ENCODE data around the gene RAP2A.

The RAP2A gene

GRCh38 chr13:97433727-97434396, at the start of gene RAP2A:
Gene RAP2A (plus strand): TSS chr13:97434169. CDS start chr13:97434471, 302 bp downstream.
- H3F3A ChIP-seq (ENCODE audit: insufficient read depth) = peaks cover 15% of the 10 kb centered on the region; the same call in 1 of the 2 replicates
- H3K27me3 ChIP-seq (ENCODE audit: low read length) = no peaks in the 10 kb centered on the region
- TF ChIP-seq EZH2phosphoT487 (conservative IDR thresholded peaks at IDR 0.05; ENCODE audit: low read length) (no peak), CTCF (IDR thresholded peaks at IDR 0.05; ENCODE audit: insufficient read depth, low read length, poor library complexity, severe bottlenecking) (no peak)

GRCh38 chr13:97384371-97384770, 49.6 kb upstream of the RAP2A start:
- no peaks in the 10 kb centered on the region for H3K27me3 ChIP-seq (ENCODE audit: low read length)
- H3K79me2 ChIP-seq (ENCODE audit: insufficient read depth, low read length) = no peaks in the 10 kb centered on the region
- H2AFZ ChIP-seq (ENCODE audit: low read depth, low read length, severe bottlenecking) = no peak overlapping the region
- TF ChIP-seq EZH2phosphoT487 (conservative IDR thresholded peaks at IDR 0.05; ENCODE audit: low read length) (no peak), CTCF (IDR thresholded peaks at IDR 0.05; ENCODE audit: insufficient read depth, low read length, poor library complexity, severe bottlenecking) (no peak)
- no peak overlapping the region for H3K9ac ChIP-seq (ENCODE audit: low read length)
- H3K36me3 ChIP-seq (ENCODE audit: low read length) = no peaks in the 10 kb centered on the region
- H3K4me2 ChIP-seq (ENCODE audit: low read depth, low read length, poor library complexity, severe bottlenecking) = no peak overlapping the region
- H3K4me3 ChIP-seq (ENCODE audit: insufficient read depth, low read length, poor library complexity, severe bottlenecking) = no peak overlapping the region
- H3K9me3 ChIP-seq (ENCODE audit: insufficient read depth, low read length) = no peaks in the 10 kb centered on the region
- no peak overlapping the region for H3K27ac ChIP-seq (ENCODE audit: low read depth, low read length)
- no peaks in the 10 kb centered on the region for H3F3A ChIP-seq (ENCODE audit: insufficient read depth)
- H4K20me1 ChIP-seq (ENCODE audit: low read depth, low read length) = no peaks in the 10 kb centered on the region
- no peaks in the 10 kb centered on the region for H3K9me2 ChIP-seq (replicated peaks; ENCODE audit: insufficient read depth, low read length)

More at GRCh38 chr13:97433727-97434396, at the start of gene RAP2A:
- no peaks in the 10 kb centered on the region for H3K9me2 ChIP-seq (replicated peaks; ENCODE audit: insufficient read depth, low read length)
- no peaks in the 10 kb centered on the region for H3K9me3 ChIP-seq (ENCODE audit: insufficient read depth, low read length)
- peak within 1 kb of the TSS; percentile 91 for H3K9ac ChIP-seq (ENCODE audit: low read length)
- peaks cover 9% of the 10 kb centered on the region; the same call in 1 of the 2 replicates for H3K79me2 ChIP-seq (ENCODE audit: insufficient read depth, low read length)
- H2AFZ ChIP-seq (ENCODE audit: low read depth, low read length, severe bottlenecking) = peak within 1 kb of the TSS; percentile 94
- no peaks in the 10 kb centered on the region for H4K20me1 ChIP-seq (ENCODE audit: low read depth, low read length)
- H3K27ac ChIP-seq (ENCODE audit: low read depth, low read length) = peak within 1 kb of the TSS; percentile 91
- H3K4me2 ChIP-seq (ENCODE audit: low read depth, low read length, poor library complexity, severe bottlenecking) = peak within 1 kb of the TSS; percentile 94
- H3K4me3 ChIP-seq (ENCODE audit: insufficient read depth, low read length, poor library complexity, severe bottlenecking) = peak within 1 kb of the TSS; percentile 96
- no peaks in the 10 kb centered on the region for H3K36me3 ChIP-seq (ENCODE audit: low read length)

GRCh38 chr13:97385146-97385545, 48.8 kb upstream of the RAP2A start:
- H3K79me2 ChIP-seq (ENCODE audit: insufficient read depth, low read length) = no peaks in the 10 kb centered on the region
- no peak overlapping the region for H3K9ac ChIP-seq (ENCODE audit: low read length)
- no peaks in the 10 kb centered on the region for H3K36me3 ChIP-seq (ENCODE audit: low read length)
- H3K27ac ChIP-seq (ENCODE audit: low read depth, low read length) = no peak overlapping the region
- no peak overlapping the region for H3K4me3 ChIP-seq (ENCODE audit: insufficient read depth, low read length, poor library complexity, severe bottlenecking)
- no peaks in the 10 kb centered on the region for H3F3A ChIP-seq (ENCODE audit: insufficient read depth)
- H3K27me3 ChIP-seq (ENCODE audit: low read length) = no peaks in the 10 kb centered on the region
- no peaks in the 10 kb centered on the region for H4K20me1 ChIP-seq (ENCODE audit: low read depth, low read length)
- TF ChIP-seq EZH2phosphoT487 (conservative IDR thresholded peaks at IDR 0.05; ENCODE audit: low read length) = no peak
- TF ChIP-seq CTCF (IDR thresholded peaks at IDR 0.05; ENCODE audit: insufficient read depth, low read length, poor library complexity, severe bottlenecking) = no peak
- H2AFZ ChIP-seq (ENCODE audit: low read depth, low read length, severe bottlenecking) = no peak overlapping the region
- H3K4me2 ChIP-seq (ENCODE audit: low read depth, low read length, poor library complexity, severe bottlenecking) = no peak overlapping the region
- H3K9me3 ChIP-seq (ENCODE audit: insufficient read depth, low read length) = no peaks in the 10 kb centered on the region
- no peaks in the 10 kb centered on the region for H3K9me2 ChIP-seq (replicated peaks; ENCODE audit: insufficient read depth, low read length)

Data from SU-DHL-6 (cell line).